GM10847 (cell line): Measurements from ENCODE around the gene KIR3DL1.

Experiments
- POLR2A ChIP-seq: IDR thresholded peaks from 2 replicates; pipeline ENCODE4 v1.6.1; 2011; ENCODE audit not compliant: insufficient read length; ENCODE audit errors: extremely low read depth

Gene KIR3DL1

GRCh38 chr19:54851353-54851752 lies 35.1 kb downstream of the KIR3DL1 start:
- TF ChIP-seq POLR2A: no peak

- no peak for TF ChIP-seq POLR2A
Observed at GRCh38 chr19:54871696-54872095, 55.4 kb downstream of the KIR3DL1 start.

GRCh38 chr19:54873990-54874389 lies 57.7 kb downstream of the KIR3DL1 start, which contains the start of gene FCAR:
Gene FCAR, plus strand, starts transcription at chr19:54874235. Its CDS starts 55 bp downstream, at chr19:54874290.
- no peak for TF ChIP-seq POLR2A

GRCh38 chr19:54875506-54875905 lies 59.2 kb downstream of the KIR3DL1 start:
- no peak for TF ChIP-seq POLR2A

GRCh38 chr19:54877471-54877870 lies 61.2 kb downstream of the KIR3DL1 start:
- no peak for TF ChIP-seq POLR2A
